ENCODE results near the gene SLC6A16. TPM values are rescaled to one million over a fixed set of nuclear protein-coding genes. Genes with fewer than 3 reads are reported as not detected.
A peak's percentile ranks its signal among the peaks of the same experiment; 100 is the strongest.

The SLC6A16 gene
- total and polyA plus RNA-seq, 5 donors from 2014 or later = 0.81 to 8.6 (median 1.6) TPM

GRCh38 chr19:49340865-49341718, 16.1 kb upstream of the SLC6A16 start:
- H3K27ac Mint-ChIP-seq = peak overlapping the region in 1 of 3 donors; percentile 80
- H3K4me3 Mint-ChIP-seq = peak overlapping the region in 1 of 4 donors; percentile 50

GRCh38 chr19:49340069-49340864, 15.3 kb upstream of the SLC6A16 start:
- Mint-ChIP-seq H3K4me1 (peaks cover 5 to 48% (median 23%) of the 10 kb centered on the region in 4 donors), H3K4me3 (peak overlapping the region in 2 of 4 donors; percentile 43 to 50), H3K27me3 (no peaks in the 10 kb centered on the region), H3K9me3 (peaks cover 0 to 1% (median 0%) of the 10 kb centered on the region in 7 donors), H3K27ac (peak overlapping the region in 2 of 3 donors; percentile 59 to 80), H3K36me3 (peaks cover 42% of the 10 kb centered on the region)
- peaks cover 14% of the 10 kb centered on the region for H3K36me3 ChIP-seq (ENCODE audit: control insufficient read depth, insufficient read depth, low read length)
- ATAC-seq (ENCODE audit: low read depth in 2 of 2) (no peak), DNase-seq (no peak)
- H3K27ac ChIP-seq (ENCODE audit: insufficient read depth, low read length, poor library complexity, severe bottlenecking) = no peak overlapping the region
- H3K4me1 ChIP-seq (ENCODE audit: control insufficient read depth, insufficient read depth, low read length, poor library complexity, severe bottlenecking) = peaks cover 33% of the 10 kb centered on the region
- H3K9me3 ChIP-seq (ENCODE audit: control insufficient read depth in 2 of 2, low read length in 2 of 2) = no peaks in the 10 kb centered on the region
- no peak overlapping the region for H3K4me3 ChIP-seq (ENCODE audit: low read depth, low read length)
- H3K27me3 ChIP-seq (ENCODE audit: control insufficient read depth, insufficient read depth, low read length) = no peaks in the 10 kb centered on the region

More at GRCh38 chr19:49340865-49341718, 16.1 kb upstream of the SLC6A16 start:
- peaks cover 35% of the 10 kb centered on the region for H3K36me3 Mint-ChIP-seq
- H3K4me1 Mint-ChIP-seq = peaks cover 0 to 40% (median 18%) of the 10 kb centered on the region in 4 donors
- no peak for DNase-seq
- ATAC-seq (ENCODE audit: low read depth in 2 of 2) = no peak
- H3K27me3 Mint-ChIP-seq = no peaks in the 10 kb centered on the region
- no peak overlapping the region for H3K27ac ChIP-seq (ENCODE audit: insufficient read depth, low read length, poor library complexity, severe bottlenecking)
- H3K4me3 ChIP-seq (ENCODE audit: low read depth, low read length) = no peak overlapping the region
- H3K9me3 Mint-ChIP-seq = peaks cover 0 to 1% (median 0%) of the 10 kb centered on the region in 7 donors
- H3K27me3 ChIP-seq (ENCODE audit: control insufficient read depth, insufficient read depth, low read length) = no peaks in the 10 kb centered on the region
- H3K9me3 ChIP-seq (ENCODE audit: control insufficient read depth in 2 of 2, low read length in 2 of 2) = no peaks in the 10 kb centered on the region
- H3K36me3 ChIP-seq (ENCODE audit: control insufficient read depth, insufficient read depth, low read length) = peaks cover 14% of the 10 kb centered on the region
- H3K4me1 ChIP-seq (ENCODE audit: control insufficient read depth, insufficient read depth, low read length, poor library complexity, severe bottlenecking) = peaks cover 24% of the 10 kb centered on the region

DNA sequence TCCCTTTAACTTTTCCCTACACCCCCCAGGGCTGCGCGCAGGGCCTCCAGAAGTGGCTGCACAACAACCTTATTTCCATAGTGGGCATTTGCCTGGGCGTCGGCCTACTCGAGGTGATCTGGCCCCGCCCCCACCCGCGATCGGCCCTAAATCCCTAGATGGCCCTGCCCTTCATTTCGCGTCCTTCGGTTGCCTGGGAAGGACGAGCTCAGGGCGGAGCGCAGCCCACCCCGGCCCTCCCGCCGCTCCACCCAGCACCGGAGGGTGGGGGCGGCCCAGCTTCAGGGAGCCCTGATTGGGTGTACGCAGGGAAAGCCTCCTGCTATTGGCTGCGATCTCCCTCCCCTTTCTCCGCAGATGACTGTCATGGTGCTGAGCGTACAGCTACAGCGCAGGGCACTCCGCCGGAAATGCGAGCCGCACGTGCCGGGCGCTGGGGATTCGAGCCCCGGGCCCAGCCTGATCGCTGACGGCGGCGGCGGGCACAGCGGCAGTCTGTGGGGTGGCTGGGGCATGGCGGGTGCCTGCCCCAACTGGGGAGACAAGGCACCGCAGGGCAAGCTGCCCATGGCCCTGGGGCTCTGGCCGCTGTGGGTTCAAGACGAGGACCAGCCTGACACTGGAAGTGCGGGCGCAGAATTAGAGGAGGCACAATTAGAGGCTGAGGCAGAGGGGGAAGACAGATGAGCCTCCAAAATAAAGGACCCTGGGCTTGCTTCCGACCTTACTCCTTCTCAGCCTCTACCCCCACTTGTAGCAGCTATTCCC, 14.5 kb upstream of the SLC6A16 start:
- peaks cover 40% of the 10 kb centered on the region for H3K4me1 ChIP-seq (ENCODE audit: control insufficient read depth, insufficient read depth, low read length, poor library complexity, severe bottlenecking)
- no peaks in the 10 kb centered on the region for H3K27me3 ChIP-seq (ENCODE audit: control insufficient read depth, insufficient read depth, low read length)
- Mint-ChIP-seq H3K9me3 (peaks cover 0 to 1% (median 0%) of the 10 kb centered on the region in 7 donors), H3K4me1 (peaks cover 5 to 56% (median 26%) of the 10 kb centered on the region in 4 donors), H3K27ac (peak overlapping the region in 1 of 3 donors; percentile 59), H3K27me3 (no peaks in the 10 kb centered on the region), H3K36me3 (peaks cover 35% of the 10 kb centered on the region), H3K4me3 (peak overlapping the region in 2 of 4 donors; percentile 50 to 51)
- DNase-seq (no peak), ATAC-seq (ENCODE audit: low read depth in 2 of 2) (no peak)
- H3K9me3 ChIP-seq (ENCODE audit: control insufficient read depth in 2 of 2, low read length in 2 of 2) = no peaks in the 10 kb centered on the region
- peaks cover 14% of the 10 kb centered on the region for H3K36me3 ChIP-seq (ENCODE audit: control insufficient read depth, insufficient read depth, low read length)
- H3K27ac ChIP-seq (ENCODE audit: insufficient read depth, low read length, poor library complexity, severe bottlenecking) = no peak overlapping the region
- no peak overlapping the region for H3K4me3 ChIP-seq (ENCODE audit: low read depth, low read length)

- Histone ChIP-seq H3K27me3 (ENCODE audit: control insufficient read depth, insufficient read depth, low read length) (no peaks in the 10 kb centered on the region), H3K4me1 (ENCODE audit: control insufficient read depth, insufficient read depth, low read length, poor library complexity, severe bottlenecking) (peaks cover 47% of the 10 kb centered on the region), H3K4me3 (ENCODE audit: low read depth, low read length) (no peak overlapping the region), H3K36me3 (ENCODE audit: control insufficient read depth, insufficient read depth, low read length) (peaks cover 14% of the 10 kb centered on the region), H3K27ac (ENCODE audit: insufficient read depth, low read length, poor library complexity, severe bottlenecking) (no peak overlapping the region), H3K9me3 (ENCODE audit: control insufficient read depth in 2 of 2, low read length in 2 of 2) (no peaks in the 10 kb centered on the region)
- DNase-seq = no peak
- H3K36me3 Mint-ChIP-seq = peaks cover 35% of the 10 kb centered on the region
- H3K4me3 Mint-ChIP-seq = peak overlapping the region in 3 of 4 donors; percentile 32 to 93 (median 46)
- H3K27me3 Mint-ChIP-seq = no peaks in the 10 kb centered on the region
- peak overlapping the region in 2 of 3 donors; percentile 26 to 89 for H3K27ac Mint-ChIP-seq
- H3K4me1 Mint-ChIP-seq = peaks cover 8 to 61% (median 31%) of the 10 kb centered on the region in 4 donors
- peaks cover 0 to 1% (median 0%) of the 10 kb centered on the region in 7 donors for H3K9me3 Mint-ChIP-seq
- no peak for ATAC-seq (ENCODE audit: low read depth in 2 of 2)
Observed at GRCh38 chr19:49338691-49339300, 13.8 kb upstream of the SLC6A16 start.

DNA sequence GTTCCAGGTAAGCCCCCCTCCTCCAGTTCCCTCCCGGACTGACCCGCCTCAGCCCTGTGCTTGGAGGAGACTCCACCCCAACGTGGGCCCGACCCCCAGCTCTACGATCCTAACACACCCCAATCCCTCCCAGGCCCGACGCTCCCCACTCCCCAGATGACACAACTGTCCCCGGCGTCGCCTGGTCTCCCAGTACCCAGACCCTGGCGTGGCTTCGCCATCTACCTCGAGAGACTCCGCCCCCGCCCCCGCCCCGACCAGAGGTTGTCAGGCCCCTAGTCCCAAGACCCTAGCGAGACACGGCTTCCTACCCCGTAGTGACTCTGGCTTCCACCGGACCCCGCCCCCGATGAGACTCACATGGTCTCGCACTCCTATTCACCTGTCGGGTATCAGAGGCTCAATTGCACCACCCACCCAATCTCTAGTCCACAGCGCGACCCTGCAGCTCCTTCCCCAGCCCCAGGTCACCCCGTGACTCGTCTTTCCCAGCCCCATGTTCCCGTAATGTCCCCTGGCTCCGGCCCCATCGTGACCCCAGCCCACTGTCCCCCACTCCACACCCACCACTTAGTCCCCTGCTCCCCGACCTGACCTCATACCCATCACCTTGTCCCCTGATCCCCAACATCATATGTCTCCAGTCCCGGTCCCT, 13.2 kb upstream of the SLC6A16 start:
- H3K9me3 ChIP-seq (ENCODE audit: control insufficient read depth in 2 of 2, low read length in 2 of 2) = no peaks in the 10 kb centered on the region
- H3K4me3 ChIP-seq (ENCODE audit: low read depth, low read length) = no peak overlapping the region
- H3K27me3 ChIP-seq (ENCODE audit: control insufficient read depth, insufficient read depth, low read length) = no peaks in the 10 kb centered on the region
- H3K4me1 Mint-ChIP-seq = peaks cover 11 to 68% (median 37%) of the 10 kb centered on the region in 4 donors
- no peak overlapping the region for H3K27ac ChIP-seq (ENCODE audit: insufficient read depth, low read length, poor library complexity, severe bottlenecking)
- no peaks in the 10 kb centered on the region for H3K27me3 Mint-ChIP-seq
- DNase-seq (no peak), ATAC-seq (ENCODE audit: low read depth in 2 of 2) (no peak)
- H3K36me3 ChIP-seq (ENCODE audit: control insufficient read depth, insufficient read depth, low read length) = peaks cover 14% of the 10 kb centered on the region
- peak overlapping the region in 2 of 4 donors; percentile 72 to 93 for H3K4me3 Mint-ChIP-seq
- peaks cover 53% of the 10 kb centered on the region for H3K4me1 ChIP-seq (ENCODE audit: control insufficient read depth, insufficient read depth, low read length, poor library complexity, severe bottlenecking)
- H3K27ac Mint-ChIP-seq = peak overlapping the region in 2 of 3 donors; percentile 89 to 99
- H3K36me3 Mint-ChIP-seq = peaks cover 35% of the 10 kb centered on the region
- peaks cover 0 to 1% (median 0%) of the 10 kb centered on the region in 7 donors for H3K9me3 Mint-ChIP-seq

GRCh38 chr19:49337267-49338022, 12.5 kb upstream of the SLC6A16 start:
- Histone ChIP-seq H3K4me3 (ENCODE audit: low read depth, low read length) (no peak overlapping the region), H3K36me3 (ENCODE audit: control insufficient read depth, insufficient read depth, low read length) (peaks cover 14% of the 10 kb centered on the region), H3K27ac (ENCODE audit: insufficient read depth, low read length, poor library complexity, severe bottlenecking) (peak overlapping the region; percentile 21), H3K27me3 (ENCODE audit: control insufficient read depth, insufficient read depth, low read length) (no peaks in the 10 kb centered on the region), H3K9me3 (ENCODE audit: control insufficient read depth in 2 of 2, low read length in 2 of 2) (no peaks in the 10 kb centered on the region), H3K4me1 (ENCODE audit: control insufficient read depth, insufficient read depth, low read length, poor library complexity, severe bottlenecking) (peaks cover 56% of the 10 kb centered on the region)
- DNase-seq = no peak
- no peak for ATAC-seq (ENCODE audit: low read depth in 2 of 2)
- Mint-ChIP-seq H3K9me3 (peaks cover 0 to 1% (median 0%) of the 10 kb centered on the region in 7 donors), H3K4me3 (peak overlapping the region; percentile 72 to 100 (median 78)), H3K4me1 (peaks cover 11 to 71% (median 40%) of the 10 kb centered on the region in 4 donors), H3K27me3 (no peaks in the 10 kb centered on the region), H3K27ac (peak overlapping the region; percentile 81 to 100 (median 99)), H3K36me3 (peaks cover 28% of the 10 kb centered on the region)
